NCI-H460 (cell line): ENCODE measurements around the gene INKA1. TPM values are rescaled to one million over a fixed set of nuclear protein-coding genes. Genes with fewer than 3 reads are reported as not detected.
A peak's percentile ranks its signal among the peaks of the same experiment; 100 is the strongest.
"Not testable (repeated sequence)": the region's sequence is repeated elsewhere in the genome, so short reads cannot be mapped to it uniquely, and the experiment has no call there.

Experiments
- DNase-seq: peaks from one replicate; pipeline ENCODE4 v3.0.0-alpha.2; 2016; ENCODE audit warnings: low read depth; ENCODE audit errors: extremely low read depth
- polyA plus RNA-seq: library from polyadenylated mRNA; depleted of rRNA; stranded (reverse); fragments of >200 nt; gene quantifications from 2 replicates; pipeline ENCODE4 v1.2.3, GENCODE V29; 2014; cell fraction: nucleus; rRNA removed
- total RNA-seq: library from RNA; depleted of rRNA; stranded (reverse); fragments of >200 nt; shearing (Covaris generic); gene quantifications from 2 replicates; pipeline ENCODE4 v1.2.3, GENCODE V29; 2014; rRNA removed

Gene INKA1
- 0.10 and 0.26 TPM in 2 replicates for total RNA-seq
- polyA plus RNA-seq = 1.0 and 1.5 TPM in 2 replicates

GRCh38 chr3:49802719-49803464 is at the start of gene INKA1:
TSS of gene INKA1 (plus strand) at chr3:49803261. CDS start at chr3:49803393, 132 bp downstream.
- DNase-seq = peak; percentile 74

GRCh38 chr3:49754536-49754935 is 48.5 kb upstream of the INKA1 start:
- no peak for DNase-seq

- DNase-seq = no peak
Measured at GRCh38 chr3:49756036-49756435, 47.0 kb upstream of the INKA1 start.

GRCh38 chr3:49757197-49757596 is 45.9 kb upstream of the INKA1 start:
- DNase-seq = no peak

- DNase-seq = no peak
Measured at GRCh38 chr3:49759226-49759625, 43.8 kb upstream of the INKA1 start.

- no peak for DNase-seq
Measured at GRCh38 chr3:49761661-49762060, 41.4 kb upstream of the INKA1 start.

- no peak for DNase-seq
Measured at GRCh38 chr3:49763981-49764380, 39.1 kb upstream of the INKA1 start.

GRCh38 chr3:49769286-49769915 is 33.7 kb upstream of the INKA1 start:
- DNase-seq = no peak

- DNase-seq = no peak
Measured at GRCh38 chr3:49769926-49770325, 33.1 kb upstream of the INKA1 start.

GRCh38 chr3:49771340-49771938 is 31.6 kb upstream of the INKA1 start:
- no peak for DNase-seq

- DNase-seq = no peak
Measured at GRCh38 chr3:49772703-49773102, 30.4 kb upstream of the INKA1 start.

GRCh38 chr3:49775538-49775937 is 27.5 kb upstream of the INKA1 start:
- no peak for DNase-seq

- DNase-seq = not testable (repeated sequence)
Measured at GRCh38 chr3:49776101-49776500, 27.0 kb upstream of the INKA1 start.

GRCh38 chr3:49779358-49780079 is 23.5 kb upstream of the INKA1 start:
- DNase-seq = no peak

- DNase-seq = no peak
Measured at GRCh38 chr3:49780080-49780974, 22.7 kb upstream of the INKA1 start.

- DNase-seq = not testable (repeated sequence)
Measured at GRCh38 chr3:49780975-49781365, 22.1 kb upstream of the INKA1 start.

GRCh38 chr3:49781415-49782199 is 21.5 kb upstream of the INKA1 start:
- no peak for DNase-seq

GRCh38 chr3:49782277-49782676 is 20.8 kb upstream of the INKA1 start:
- DNase-seq = not testable (repeated sequence)
